HUDEP-2 (cell line): Measurements from ENCODE around the gene CATSPERZ.

Experiments
- DNase-seq, 76 experiments: peaks; one replicate each; lab custom pipeline; 2025; ENCODE audit not compliant: unreplicated experiment in 76 of 76; lab: John Stamatoyannopoulos, UW

Gene CATSPERZ

DNA sequence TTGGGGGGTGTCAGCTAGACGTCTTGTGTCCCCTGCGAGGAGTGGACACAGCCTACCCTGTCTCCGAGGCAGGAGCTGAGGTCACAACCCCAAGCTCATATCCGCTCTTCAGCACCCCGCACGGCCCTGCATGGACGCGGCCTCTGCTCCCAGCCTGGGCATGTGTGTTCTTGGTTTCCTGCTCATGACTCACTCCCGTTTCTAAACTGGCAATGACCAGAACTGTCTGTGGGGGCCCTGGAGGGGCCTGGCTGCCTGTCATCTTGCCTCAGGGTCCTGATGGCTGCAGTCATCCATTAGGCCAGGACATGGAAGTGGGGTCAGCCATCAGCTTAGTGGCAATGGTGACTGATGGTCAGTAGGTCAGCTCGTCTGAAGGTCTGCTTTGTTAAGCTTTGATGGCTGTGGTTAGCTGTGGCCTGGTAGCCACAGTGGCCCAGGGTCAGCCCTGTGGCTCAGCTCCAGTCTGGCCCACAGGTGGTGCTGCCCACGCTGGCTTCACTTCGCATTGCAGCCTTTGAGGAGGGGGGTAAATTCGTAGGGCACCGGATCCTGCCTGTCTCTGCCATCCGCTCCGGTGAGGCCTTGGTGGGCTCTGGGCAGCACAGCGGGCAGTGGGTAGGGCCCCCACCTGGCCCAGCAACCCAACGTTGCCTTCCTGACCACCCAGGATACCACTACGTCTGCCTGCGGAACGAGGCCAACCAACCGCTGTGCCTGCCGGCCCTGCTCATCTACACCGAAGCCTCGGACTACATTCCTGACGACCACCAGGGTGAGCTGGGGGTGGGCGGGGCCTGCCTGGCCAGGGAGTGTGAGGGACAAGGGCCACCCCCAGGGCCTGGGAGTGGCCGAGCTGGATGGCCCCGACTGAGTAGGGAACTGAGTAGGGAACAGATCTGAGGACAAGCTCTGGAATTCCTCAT is 36.9 kb upstream of the CATSPERZ start:
- DNase-seq: no peak

DNA sequence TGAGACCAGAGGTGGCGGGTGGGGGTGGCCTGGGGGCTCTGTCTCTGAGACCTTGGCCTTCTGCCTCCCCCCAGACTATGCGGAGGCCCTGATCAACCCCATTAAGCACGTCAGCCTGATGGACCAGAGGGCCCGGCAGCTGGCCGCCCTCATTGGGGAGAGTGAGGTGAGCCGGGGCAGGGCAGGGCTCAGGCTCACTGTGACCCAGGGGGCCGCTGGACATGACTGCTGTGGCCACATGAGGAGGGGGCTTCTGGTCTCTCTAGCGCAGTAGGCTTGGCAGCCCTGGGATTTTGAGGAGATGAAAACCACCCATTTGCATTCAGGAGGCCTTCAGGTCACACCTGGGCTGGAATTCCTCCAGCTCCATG is 36.2 kb upstream of the CATSPERZ start:
- no peak for DNase-seq

GRCh38 chr11:64264371-64264852 is 35.7 kb upstream of the CATSPERZ start:
- DNase-seq: no peak

- no peak for DNase-seq
Measured at GRCh38 chr11:64265176-64266160, 34.7 kb upstream of the CATSPERZ start.

GRCh38 chr11:64266339-64266738 is 33.8 kb upstream of the CATSPERZ start:
- no peak for DNase-seq

GRCh38 chr11:64267207-64267945 is 32.8 kb upstream of the CATSPERZ start:
- no peak for DNase-seq

GRCh38 chr11:64268025-64268892 is 31.9 kb upstream of the CATSPERZ start:
- DNase-seq: peak in 45 of 76 experiments; percentile 10 to 63 (median 41)

DNA sequence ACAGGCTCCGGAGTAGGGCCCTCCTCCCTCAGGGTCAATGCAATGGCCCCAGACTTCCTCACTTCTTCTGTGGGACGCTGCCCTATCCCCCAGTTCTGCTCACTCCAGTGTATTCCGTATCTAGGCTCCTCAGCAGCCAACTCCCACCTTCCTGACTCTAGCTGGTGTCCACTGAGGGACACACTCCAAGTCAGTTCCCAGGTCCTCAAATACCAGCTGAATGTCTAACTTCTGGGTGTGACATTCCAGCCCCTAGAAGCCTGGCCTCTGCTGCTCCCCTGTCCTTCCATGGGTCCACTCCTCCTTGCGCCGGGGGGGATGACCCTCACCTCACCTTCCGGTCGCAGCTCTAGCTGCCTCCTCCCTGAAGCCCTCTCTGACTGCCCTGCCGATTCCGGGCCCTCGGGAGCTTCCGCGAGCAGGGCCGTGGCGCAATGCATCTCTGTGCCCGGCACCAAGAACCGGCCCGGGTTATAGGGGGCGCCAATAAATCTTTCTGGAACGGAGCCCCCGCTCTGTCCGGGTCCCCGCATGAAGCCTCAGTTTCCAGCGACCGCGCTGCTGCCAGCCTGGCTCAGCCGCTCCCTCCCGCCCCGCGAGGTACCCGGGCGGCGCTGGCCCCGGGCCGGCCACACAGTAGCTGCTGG is 31.1 kb upstream of the CATSPERZ start:
- DNase-seq: peak in 48 of 76 experiments; percentile 9 to 72 (median 32)

DNA sequence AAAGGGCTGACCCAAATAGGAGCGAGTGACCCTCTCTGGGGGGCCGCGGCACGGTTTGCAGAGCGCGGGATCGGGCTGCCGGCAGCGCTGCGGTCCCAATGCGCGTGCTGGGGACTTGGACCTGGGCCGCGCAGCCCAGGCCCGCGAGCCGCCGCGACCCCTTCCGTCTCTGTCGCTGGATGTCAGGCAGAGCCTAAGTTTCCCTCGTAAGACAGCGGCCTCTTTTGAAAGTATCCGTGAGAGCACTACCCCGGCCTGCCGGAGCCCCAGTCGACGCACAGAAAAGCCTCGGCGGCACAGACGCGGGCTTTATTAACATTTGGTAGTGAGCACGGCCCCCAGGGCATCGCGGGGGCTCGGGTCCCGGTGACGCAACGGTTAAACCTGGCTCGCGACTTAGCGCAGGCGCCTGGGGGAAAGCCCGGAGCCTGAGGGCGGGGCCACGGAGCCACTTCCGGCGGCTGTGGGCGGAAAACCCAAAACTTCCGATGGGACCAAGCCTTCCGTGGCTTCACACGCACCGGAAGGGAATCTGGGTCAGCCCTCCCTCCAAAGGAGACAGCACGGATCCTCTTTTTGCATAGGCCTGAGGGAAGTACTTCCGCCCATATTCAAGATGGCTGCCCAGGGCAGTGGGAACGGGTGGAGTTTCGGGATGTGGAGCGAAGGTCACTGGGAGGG is 30.5 kb upstream of the CATSPERZ start:
- DNase-seq: peak in 75 of 76 experiments; percentile 71 to 99 (median 97)

DNA sequence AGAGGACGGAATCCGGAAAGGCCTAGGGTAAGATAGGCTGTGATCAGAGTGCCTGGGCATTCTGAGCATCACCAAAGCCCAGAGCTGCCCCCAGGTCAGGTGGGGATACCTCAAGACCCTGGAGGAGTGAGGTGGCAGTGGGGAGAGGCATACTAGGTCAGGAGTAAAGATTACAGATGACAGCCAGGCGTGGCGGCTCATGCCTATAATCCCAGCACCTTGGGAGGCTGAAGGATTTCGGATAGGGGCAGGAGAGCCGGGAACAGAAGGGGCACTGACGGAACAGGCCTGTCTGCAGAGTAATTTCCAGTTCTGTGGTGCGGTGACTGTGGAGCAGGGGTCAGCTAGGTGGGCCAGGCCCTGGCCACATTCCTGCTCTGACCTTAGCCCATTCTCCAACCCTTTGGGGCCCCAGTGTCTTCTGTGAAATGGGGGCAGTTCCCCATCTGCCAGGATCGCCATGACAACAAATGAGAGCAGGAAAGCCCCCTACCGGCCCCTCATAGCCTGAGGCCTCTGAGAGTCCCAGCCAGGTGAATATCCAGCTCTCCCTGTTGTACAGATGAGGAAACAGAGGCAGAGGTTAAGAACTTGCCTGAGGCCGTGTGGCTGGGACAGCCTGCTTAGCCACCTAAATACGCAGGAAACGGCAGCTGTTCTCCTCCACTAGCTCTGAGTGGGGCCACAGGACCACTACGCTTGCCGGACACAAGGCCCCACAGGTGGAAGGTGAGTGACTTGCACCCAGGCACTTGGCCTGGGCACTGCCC is 24.9 kb upstream of the CATSPERZ start:
- DNase-seq: no peak

DNA sequence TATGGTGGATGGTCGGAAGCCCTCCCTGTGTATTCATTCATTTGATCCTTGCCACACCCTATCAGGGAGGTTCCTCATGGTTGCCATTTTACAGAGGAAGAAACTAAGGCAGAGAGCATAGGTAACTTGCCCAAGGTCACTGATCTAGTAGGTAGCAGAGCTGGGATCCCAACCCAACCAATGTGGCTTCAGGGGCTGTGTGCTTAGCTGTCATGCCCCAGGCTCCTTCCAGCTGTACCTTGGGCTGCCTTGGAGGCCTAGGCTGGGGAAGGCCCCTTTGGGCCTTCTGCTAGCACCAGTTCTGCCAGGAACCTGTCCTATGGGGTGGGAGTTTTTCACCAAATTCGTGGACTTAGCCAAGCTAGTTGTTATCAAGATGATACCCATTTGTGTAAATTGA is 24.3 kb upstream of the CATSPERZ start:
- no peak for DNase-seq

- peak in 42 of 76 experiments; percentile 17 to 66 (median 40) for DNase-seq
Measured at GRCh38 chr11:64276653-64277431, 23.3 kb upstream of the CATSPERZ start.

DNA sequence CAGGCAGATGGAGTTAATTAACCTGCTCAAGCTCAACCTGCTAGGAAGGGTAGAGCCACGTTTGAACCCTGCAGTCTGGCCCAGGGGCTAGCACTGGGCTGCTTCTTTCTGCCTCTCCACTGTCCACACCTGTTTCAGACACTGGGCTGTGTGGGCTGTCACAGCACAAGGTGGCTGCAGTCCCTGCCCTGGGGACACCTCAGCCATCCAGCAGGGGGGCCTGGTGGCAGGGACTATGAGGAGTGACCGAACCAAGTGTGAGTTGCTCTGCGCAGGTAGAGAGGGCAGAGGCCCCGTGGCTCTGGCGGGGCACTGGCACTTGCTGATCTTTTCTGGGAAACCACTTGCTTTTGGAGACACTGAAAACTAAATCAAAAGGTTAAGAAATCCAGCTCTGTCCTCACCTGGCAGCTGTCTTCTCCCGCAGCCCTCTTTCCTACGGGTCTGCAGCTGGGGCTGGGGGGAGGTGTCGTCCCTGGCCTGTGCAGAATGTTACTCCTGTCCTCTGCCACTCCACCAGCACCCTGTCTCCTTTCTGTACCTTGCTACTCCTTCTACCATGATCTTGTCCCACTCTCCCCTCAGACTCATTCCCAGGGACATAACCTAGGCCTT is 21.5 kb upstream of the CATSPERZ start:
- no peak for DNase-seq

GRCh38 chr11:64281957-64282770 is 18.0 kb upstream of the CATSPERZ start:
- DNase-seq: no peak

- no peak for DNase-seq
Measured at GRCh38 chr11:64283092-64283491, 17.1 kb upstream of the CATSPERZ start.
